Stimulated activated naive CD8-positive, alpha-beta T cell treated with anti-CD3 and anti-CD28 coated beads, Interleukin-15, Interleukin-2, amounts not matched to agents 100 ng/mL and 50 ng/mL, for 24 hours (primary cell): ENCODE data around the gene GPR15LG.

Experiments used
- H3K27ac Mint-ChIP-seq: one replicate; pipeline ENCODE4 v1.8.0; 2021; ENCODE audit warnings: mild to moderate bottlenecking, mixed read lengths
- H3K27me3 Mint-ChIP-seq: one replicate; pipeline ENCODE4 v1.8.0; 2021; ENCODE audit warnings: mixed read lengths
- H3K36me3 Mint-ChIP-seq: one replicate; pipeline ENCODE4 v1.8.0; 2021; ENCODE audit warnings: low read depth, mixed read lengths
- H3K4me1 Mint-ChIP-seq: one replicate; pipeline ENCODE4 v1.8.0; 2021; ENCODE audit warnings: low read depth, mixed read lengths
- H3K4me3 Mint-ChIP-seq: one replicate; pipeline ENCODE4 v1.8.0; 2021; ENCODE audit warnings: mild to moderate bottlenecking, mixed read lengths
- H3K9me3 Mint-ChIP-seq: one replicate; pipeline ENCODE4 v1.8.0; 2021; ENCODE audit warnings: mixed read lengths

Gene GPR15LG

DNA sequence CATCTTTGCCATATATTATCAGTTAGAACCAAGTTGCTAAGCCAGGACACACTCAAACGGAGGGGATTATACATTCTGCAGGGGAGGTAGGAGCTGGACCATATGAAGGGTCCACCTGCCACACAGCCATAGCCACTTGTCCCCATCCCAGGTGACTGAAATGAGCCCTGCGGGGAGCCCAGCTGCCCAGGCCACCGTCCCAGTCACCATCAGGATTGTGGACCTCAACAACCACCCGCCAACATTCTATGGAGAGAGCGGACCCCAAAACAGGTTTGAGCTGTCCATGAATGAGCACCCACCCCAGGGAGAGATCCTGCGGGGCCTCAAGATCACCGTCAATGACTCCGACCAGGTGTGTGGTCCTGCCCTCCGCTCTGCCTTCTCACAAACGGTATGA, 34.4 kb downstream of the GPR15LG start:
- H3K4me3 Mint-ChIP-seq: no peak overlapping the region
- no peak overlapping the region for H3K27ac Mint-ChIP-seq
- H3K36me3 Mint-ChIP-seq: no peaks in the 10 kb centered on the region
- H3K4me1 Mint-ChIP-seq: no peaks in the 10 kb centered on the region
- no peaks in the 10 kb centered on the region for H3K9me3 Mint-ChIP-seq
- peaks cover 3% of the 10 kb centered on the region for H3K27me3 Mint-ChIP-seq

DNA sequence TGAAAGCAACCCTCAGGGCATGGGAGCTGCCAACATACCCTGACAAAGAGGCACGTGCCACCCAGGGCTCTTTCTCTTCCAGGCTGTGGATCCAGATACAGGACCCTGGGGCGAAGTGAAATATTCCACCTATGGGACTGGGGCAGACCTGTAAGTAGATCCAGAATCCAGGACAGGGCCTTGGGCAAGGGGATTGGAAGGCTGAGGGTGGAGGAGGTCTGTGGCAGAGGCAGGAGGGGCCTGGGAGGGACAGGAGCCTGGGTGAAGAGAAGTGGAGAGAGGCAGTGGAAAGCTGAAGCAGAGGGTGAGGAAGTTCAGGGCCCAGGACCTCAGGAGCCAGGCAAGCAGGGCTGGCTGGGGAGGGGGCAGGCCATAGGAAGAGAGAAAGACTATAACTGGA, 38.0 kb downstream of the GPR15LG start:
- Mint-ChIP-seq H3K4me3 (no peak overlapping the region), H3K27ac (no peak overlapping the region), H3K27me3 (peaks cover 3% of the 10 kb centered on the region), H3K4me1 (no peaks in the 10 kb centered on the region), H3K9me3 (no peaks in the 10 kb centered on the region), H3K36me3 (no peaks in the 10 kb centered on the region)

DNA sequence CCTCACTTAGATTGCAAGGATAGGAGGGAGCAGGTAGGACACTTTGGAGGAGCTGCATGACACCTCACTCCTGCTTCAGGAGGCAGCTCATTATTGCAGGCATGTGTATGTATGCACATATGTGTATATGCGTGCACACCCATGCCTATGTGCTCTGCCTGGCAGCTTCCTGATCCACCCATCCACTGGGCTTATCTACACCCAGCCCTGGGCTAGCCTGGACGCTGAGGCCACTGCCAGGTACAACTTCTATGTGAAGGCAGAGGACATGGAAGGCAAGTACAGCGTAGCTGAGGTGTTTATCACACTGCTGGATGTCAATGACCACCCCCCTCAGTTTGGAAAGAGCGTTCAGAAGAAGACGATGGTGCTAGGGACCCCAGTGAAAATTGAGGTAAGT, 38.4 kb downstream of the GPR15LG start:
- Mint-ChIP-seq H3K27ac (no peak overlapping the region), H3K4me1 (no peaks in the 10 kb centered on the region), H3K9me3 (no peaks in the 10 kb centered on the region), H3K4me3 (no peak overlapping the region), H3K27me3 (peaks cover 3% of the 10 kb centered on the region), H3K36me3 (no peaks in the 10 kb centered on the region)

DNA sequence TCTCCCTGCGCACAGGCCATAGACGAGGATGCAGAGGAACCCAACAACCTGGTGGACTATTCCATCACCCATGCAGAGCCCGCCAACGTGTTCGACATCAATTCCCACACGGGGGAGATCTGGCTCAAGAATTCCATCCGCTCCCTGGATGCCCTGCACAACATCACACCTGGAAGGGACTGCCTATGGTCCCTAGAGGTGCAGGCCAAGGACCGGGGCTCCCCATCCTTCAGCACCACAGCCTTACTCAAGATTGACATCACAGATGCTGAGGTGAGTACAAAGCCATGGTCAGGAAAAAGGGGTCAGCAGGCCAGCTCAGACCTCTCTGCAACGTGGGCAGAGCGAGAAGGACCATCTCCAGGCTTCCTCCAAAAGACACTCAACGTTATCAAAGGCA, 39.5 kb downstream of the GPR15LG start:
- Mint-ChIP-seq H3K9me3 (no peaks in the 10 kb centered on the region), H3K27me3 (peaks cover 3% of the 10 kb centered on the region), H3K4me1 (no peaks in the 10 kb centered on the region), H3K36me3 (no peaks in the 10 kb centered on the region), H3K27ac (no peak overlapping the region), H3K4me3 (no peak overlapping the region)

DNA sequence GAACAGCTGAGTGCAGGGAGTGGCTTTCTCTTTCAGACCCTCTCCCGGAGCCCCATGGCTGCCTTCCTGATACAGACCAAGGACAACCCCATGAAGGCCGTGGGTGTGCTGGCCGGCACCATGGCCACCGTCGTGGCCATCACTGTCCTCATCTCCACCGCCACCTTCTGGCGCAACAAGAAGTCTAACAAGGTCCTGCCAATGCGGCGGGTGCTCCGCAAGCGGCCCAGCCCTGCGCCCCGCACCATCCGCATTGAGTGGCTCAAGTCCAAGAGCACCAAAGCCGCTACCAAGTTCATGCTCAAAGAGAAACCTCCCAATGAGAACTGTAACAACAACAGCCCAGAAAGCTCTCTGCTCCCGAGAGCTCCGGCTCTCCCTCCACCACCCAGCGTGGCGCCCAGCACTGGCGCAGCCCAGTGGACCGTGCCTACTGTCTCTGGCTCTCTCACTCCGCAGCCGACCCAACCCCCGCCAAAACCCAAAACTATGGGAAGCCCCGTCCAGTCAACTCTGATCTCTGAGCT, 40.5 kb downstream of the GPR15LG start:
- Mint-ChIP-seq H3K4me3 (no peak overlapping the region), H3K9me3 (peaks cover under 1% of the 10 kb centered on the region), H3K4me1 (no peaks in the 10 kb centered on the region), H3K27me3 (no peaks in the 10 kb centered on the region), H3K27ac (no peak overlapping the region), H3K36me3 (no peaks in the 10 kb centered on the region)

DNA sequence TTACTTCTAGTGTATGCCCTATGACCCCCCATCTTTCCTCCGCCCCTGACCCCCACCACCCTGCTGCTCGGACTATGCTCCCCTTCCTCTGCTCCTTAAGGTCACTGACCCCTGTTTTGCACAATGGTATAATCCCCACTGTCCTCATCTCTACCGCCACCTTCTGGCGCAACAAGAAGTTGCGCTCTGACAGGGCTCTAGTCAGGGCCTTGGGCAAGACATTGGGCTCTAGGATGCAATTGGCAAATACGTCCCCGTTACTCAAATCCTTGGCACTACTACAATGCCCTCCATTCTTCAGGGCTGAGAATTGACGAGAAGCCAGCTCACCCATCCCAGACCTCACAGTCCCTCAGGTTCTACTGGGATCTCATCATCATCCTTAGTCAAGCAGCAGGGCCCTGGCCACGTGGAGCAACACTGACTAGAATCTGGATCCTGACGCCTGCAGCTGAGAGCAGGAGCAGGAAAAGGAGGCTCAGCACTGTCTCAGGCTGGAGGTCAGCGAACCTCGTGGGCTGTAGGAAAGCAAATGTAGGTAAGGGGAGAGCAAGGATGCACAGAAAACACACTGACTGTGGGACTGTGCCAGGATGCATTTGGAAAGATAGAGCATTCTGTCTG, 41.1 kb downstream of the GPR15LG start:
- peaks cover 5% of the 10 kb centered on the region for H3K27me3 Mint-ChIP-seq
- H3K4me1 Mint-ChIP-seq: no peaks in the 10 kb centered on the region
- H3K4me3 Mint-ChIP-seq: no peak overlapping the region
- peaks cover 6% of the 10 kb centered on the region for H3K9me3 Mint-ChIP-seq
- no peaks in the 10 kb centered on the region for H3K36me3 Mint-ChIP-seq
- H3K27ac Mint-ChIP-seq: no peak overlapping the region

DNA sequence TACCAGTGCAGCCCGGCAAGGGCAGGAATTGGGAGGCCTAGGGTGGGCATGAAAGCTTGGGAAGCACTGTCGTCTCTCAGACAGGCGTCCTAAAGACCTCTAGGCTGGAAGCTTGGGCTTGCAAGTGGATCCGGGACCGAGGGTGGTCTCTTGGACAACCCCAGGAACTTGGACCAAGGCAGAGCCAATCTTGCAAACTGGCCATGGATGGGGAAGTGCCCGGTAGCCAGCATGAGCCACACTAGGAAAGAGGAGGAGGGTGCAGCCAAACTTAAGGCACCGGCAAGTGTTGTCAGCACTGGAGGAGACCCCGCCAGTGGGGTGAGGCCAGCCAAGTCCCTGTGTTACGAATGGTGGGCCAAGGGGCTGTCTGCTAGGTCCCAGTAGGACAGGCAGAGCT, 43.2 kb downstream of the GPR15LG start:
- Mint-ChIP-seq H3K4me3 (no peak overlapping the region), H3K9me3 (peaks cover 6% of the 10 kb centered on the region), H3K27ac (no peak overlapping the region), H3K36me3 (no peaks in the 10 kb centered on the region), H3K27me3 (peaks cover 5% of the 10 kb centered on the region), H3K4me1 (no peaks in the 10 kb centered on the region)

DNA sequence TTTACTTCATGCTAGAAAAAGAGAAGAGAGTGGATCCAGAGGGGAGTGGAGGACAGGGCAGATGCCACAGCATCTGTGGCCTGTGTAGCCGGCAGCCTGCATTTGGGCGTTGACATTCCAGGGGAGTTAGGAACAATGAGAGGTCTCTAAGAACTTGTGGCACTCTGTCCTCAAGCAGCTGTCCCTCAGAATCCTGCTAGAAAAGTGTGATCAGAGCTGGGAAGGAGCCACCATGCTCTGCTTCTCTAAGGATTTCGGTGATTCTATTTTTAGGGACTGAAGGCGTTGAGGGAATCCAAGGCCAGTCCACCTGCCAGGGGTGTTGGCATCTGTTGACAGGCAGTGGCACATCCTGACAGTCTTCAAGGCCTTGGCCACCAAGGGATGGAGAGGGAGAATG, 44.1 kb downstream of the GPR15LG start:
- Mint-ChIP-seq H3K27me3 (peaks cover 5% of the 10 kb centered on the region), H3K4me1 (no peaks in the 10 kb centered on the region), H3K36me3 (no peaks in the 10 kb centered on the region), H3K9me3 (peaks cover 6% of the 10 kb centered on the region), H3K4me3 (no peak overlapping the region), H3K27ac (no peak overlapping the region)

DNA sequence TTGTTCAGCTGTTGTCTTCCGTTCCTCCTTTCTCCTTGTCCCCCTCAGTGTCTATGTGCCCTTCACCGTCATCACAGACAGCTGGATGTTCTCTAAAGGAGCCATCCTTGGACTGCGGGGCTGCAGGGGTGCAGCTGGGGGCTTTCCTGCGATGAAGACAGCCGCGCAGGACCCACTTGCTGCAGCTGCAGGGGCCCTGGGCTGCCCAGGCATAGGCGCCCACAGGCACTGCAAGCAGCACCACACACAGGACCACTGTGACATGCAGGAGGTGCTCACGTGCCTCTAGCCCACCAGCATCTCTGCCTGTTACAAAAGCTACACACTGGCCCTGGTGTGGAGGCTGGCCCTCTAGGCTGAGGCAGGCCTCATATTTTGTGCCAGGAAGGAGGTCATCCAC, 48.3 kb downstream of the GPR15LG start:
- H3K27ac Mint-ChIP-seq: no peak overlapping the region
- H3K36me3 Mint-ChIP-seq: no peaks in the 10 kb centered on the region
- peaks cover 6% of the 10 kb centered on the region for H3K9me3 Mint-ChIP-seq
- no peak overlapping the region for H3K4me3 Mint-ChIP-seq
- peaks cover 12% of the 10 kb centered on the region for H3K27me3 Mint-ChIP-seq
- no peaks in the 10 kb centered on the region for H3K4me1 Mint-ChIP-seq

DNA sequence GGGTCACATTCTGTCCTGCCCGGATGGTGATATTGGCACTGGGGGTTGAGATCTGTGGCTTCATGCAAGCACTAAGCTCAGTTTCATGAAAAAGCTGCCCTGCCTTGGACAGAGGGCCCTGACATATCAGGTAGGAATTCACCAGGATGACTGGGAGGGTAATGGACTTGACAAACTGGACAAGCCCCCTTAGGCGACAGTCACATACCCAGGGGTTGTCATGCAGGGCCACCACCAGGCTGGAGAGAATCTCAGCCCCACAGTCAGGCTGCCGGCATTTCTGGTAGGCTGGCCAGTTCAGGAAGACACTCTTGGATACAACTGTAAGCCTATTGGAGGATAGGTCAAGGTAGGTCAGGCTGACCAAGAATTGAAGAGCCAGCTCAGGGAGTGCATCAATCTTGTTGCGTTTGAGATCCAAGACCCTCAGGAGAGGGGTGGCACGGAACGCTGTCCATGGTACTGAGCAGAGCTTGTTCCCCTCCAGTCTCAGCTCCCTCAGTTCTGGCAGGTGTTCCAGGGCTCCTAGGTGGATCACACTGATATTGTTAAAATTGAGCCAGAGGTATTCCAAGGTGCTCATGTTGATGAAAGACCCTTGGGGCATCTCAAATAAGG, 50.9 kb downstream of the GPR15LG start:
- no peak overlapping the region for H3K4me3 Mint-ChIP-seq
- no peaks in the 10 kb centered on the region for H3K36me3 Mint-ChIP-seq
- no peak overlapping the region for H3K27ac Mint-ChIP-seq
- no peaks in the 10 kb centered on the region for H3K4me1 Mint-ChIP-seq
- H3K27me3 Mint-ChIP-seq: peaks cover 11% of the 10 kb centered on the region
- peaks cover 2% of the 10 kb centered on the region for H3K9me3 Mint-ChIP-seq

DNA sequence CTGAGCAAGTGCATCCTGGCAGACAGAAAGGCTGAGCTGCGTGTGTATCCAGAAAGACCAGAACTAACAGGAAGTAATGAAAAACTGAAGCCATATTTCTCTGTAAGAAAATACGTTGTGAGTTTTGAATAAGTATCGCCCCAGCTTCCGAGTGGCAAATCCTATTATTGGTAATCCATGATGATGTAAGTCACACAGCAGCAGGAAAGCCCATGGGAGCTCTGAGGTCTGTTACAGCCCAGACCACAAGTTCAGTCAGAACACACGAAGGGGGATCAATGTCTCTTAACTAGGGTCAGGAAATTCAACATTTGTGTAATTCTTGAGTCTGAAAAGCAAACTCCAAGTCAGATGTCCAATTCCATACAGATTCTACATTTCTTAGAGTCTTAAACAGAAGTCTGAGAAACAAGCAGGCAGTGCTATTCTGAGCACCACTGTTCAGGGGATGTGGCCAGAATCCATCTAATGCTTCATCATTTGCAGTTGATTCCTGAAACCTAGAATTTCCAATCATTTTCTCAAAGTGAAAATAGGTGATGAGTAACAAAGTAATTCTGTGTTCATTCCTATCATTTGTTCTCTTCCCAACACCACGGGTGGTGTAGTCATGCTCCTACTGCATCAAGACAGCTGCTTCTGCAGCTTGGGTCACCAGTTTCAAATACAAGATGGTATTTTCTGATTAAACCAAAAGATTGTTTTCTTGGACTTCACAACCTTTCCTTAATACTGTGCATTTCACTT, 52.0 kb downstream of the GPR15LG start, which contains the start of gene LRIT2:
LRIT2 (minus strand) TSS at position 118 of the 747 bp plus-strand sequence; CDS start at position 94, 24 bp downstream.
- Mint-ChIP-seq H3K27me3 (peaks cover 11% of the 10 kb centered on the region), H3K4me3 (no peak within 1 kb of the TSS), H3K4me1 (no peaks in the 10 kb centered on the region), H3K9me3 (no peaks in the 10 kb centered on the region), H3K27ac (no peak within 1 kb of the TSS), H3K36me3 (no peaks in the 10 kb centered on the region)

DNA sequence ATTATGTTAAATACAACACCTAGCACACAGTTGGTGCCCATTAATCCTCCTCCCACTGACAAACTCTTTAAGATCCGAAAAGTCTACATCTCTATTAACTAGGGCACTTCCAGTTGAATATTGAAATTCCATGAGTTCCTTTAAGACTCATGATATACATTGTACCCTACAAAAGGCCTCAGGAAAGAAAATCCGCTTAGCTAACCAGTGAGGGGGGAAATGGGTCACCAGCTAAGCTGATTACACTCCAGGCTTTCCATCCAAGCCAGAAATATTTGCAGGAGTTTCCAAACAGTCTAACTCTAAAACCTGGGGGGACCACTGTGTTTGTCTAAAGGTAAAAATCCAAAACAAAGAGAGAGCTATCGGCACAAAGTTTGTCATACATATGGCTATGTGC, 53.0 kb downstream of the GPR15LG start:
- Mint-ChIP-seq H3K27ac (no peak overlapping the region), H3K4me1 (no peaks in the 10 kb centered on the region), H3K9me3 (no peaks in the 10 kb centered on the region), H3K36me3 (no peaks in the 10 kb centered on the region), H3K4me3 (no peak overlapping the region), H3K27me3 (peaks cover 11% of the 10 kb centered on the region)

DNA sequence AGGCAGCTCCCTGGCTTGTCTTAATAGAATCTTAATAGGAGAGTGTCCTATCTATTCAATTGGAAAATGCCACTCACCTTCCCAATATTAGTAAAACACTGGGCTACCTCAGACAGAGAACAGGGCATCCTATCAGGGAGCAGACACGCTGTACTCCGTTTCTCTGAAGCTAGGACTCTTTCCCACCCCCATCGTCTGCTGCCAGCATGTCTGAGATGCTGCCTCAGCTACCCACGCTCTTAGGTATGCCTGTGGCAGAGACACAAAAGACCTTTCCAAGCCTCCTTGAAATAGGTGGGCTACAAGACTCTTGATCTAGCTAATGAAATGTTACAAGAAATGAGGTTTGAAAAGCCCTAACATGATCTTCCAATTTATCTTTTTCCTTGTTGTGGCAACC, 54.2 kb downstream of the GPR15LG start:
- H3K4me3 Mint-ChIP-seq: no peak overlapping the region
- H3K27ac Mint-ChIP-seq: no peak overlapping the region
- H3K4me1 Mint-ChIP-seq: no peaks in the 10 kb centered on the region
- H3K27me3 Mint-ChIP-seq: peaks cover 11% of the 10 kb centered on the region
- H3K36me3 Mint-ChIP-seq: no peaks in the 10 kb centered on the region
- H3K9me3 Mint-ChIP-seq: no peaks in the 10 kb centered on the region

DNA sequence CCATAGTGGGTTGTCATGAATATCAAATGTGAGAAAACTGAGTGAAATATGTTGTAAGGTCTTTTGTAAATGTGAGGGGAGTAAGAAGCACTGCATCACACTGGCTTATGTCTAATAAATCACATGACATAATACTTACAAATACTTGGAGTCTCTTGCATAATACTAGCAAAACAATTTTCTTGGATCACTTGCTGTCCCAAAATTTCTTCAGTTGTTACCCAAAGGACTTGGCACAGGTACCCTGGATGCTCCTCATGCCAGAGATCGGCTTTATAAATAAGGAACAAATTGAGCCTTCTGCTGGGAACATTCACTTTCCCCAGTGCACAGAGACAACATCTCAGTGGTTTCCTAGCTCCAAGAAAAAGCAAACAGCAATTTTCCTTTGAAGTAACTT, 56.8 kb downstream of the GPR15LG start:
- Mint-ChIP-seq H3K9me3 (no peaks in the 10 kb centered on the region), H3K36me3 (no peaks in the 10 kb centered on the region), H3K4me1 (no peaks in the 10 kb centered on the region), H3K27ac (no peak overlapping the region), H3K4me3 (no peak overlapping the region), H3K27me3 (peaks cover 7% of the 10 kb centered on the region)

DNA sequence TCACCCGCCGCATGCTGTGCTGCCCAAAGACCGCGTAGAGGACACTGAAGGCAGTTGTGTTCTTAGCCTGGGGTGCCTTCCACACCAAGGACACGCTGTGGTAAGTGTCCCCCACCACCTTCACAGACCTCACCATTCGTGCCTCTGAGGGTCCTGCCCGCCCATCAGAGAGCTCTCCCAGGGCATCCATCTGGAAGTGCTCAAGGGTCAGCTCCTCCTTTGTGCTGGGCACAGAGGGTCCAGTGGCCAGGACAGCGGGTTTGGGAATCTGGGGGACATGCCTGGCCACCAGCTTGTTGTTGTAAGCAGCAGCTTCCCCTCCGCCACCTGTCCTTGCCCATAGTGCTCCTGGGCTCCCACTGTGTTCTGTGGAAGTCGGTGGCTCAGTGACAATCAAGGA, 58.8 kb downstream of the GPR15LG start:
- Mint-ChIP-seq H3K4me1 (no peaks in the 10 kb centered on the region), H3K27me3 (peaks cover 12% of the 10 kb centered on the region), H3K9me3 (no peaks in the 10 kb centered on the region), H3K27ac (no peak overlapping the region), H3K4me3 (no peak overlapping the region), H3K36me3 (no peaks in the 10 kb centered on the region)
